Caco-2 (cell line): ENCODE data around the gene MAP7D1. TPM values are rescaled to one million over a fixed set of nuclear protein-coding genes. Genes with fewer than 3 reads are reported as not detected.

Source experiments
- BruUV-seq: library from RNA; stranded (reverse); fragments of 400-500 nt; replicated peaks from 2 replicates; lab custom pipeline; 2021; lab: Mats Ljungman, UMichigan
- CTCF ChIA-PET: fragments of 300-600 bp; sonication (Branson Sonifier 250); formaldehyde crosslinking; loops from one replicate; lab custom pipeline; 2022; ENCODE audit warnings: antibody characterized with exemption; lab: Charles Lee
- POLR2A ChIA-PET: fragments of 300-600 bp; sonication (Branson Sonifier 250); formaldehyde crosslinking; loops from one replicate; lab custom pipeline; 2022; ENCODE audit warnings: antibody characterized with exemption; lab: Charles Lee
- DNase-seq, 2 experiments: peaks; one replicate each; pipeline versions ENCODE4 v3.0.0 to v3.0.0-alpha.2; 2020 to 2022
- H3K27me3 ChIP-seq: replicated peaks from 2 replicates; pipeline ENCODE4 v1.6.0; 2011; ENCODE audit warnings: low read length; ENCODE audit not compliant: control insufficient read depth, insufficient read depth
- H3K36me3 ChIP-seq: 2 replicates; pipeline ENCODE4 v1.5.1; 2011; ENCODE audit warnings: low read length; ENCODE audit not compliant: control insufficient read depth, insufficient read depth
- H3K4me1 ChIP-seq: fragments of 250-450 bp; sonication (Bioruptor Pico); 2 replicates; pipeline ENCODE4 v1.5.1; 2020; ENCODE audit warnings: mild to moderate bottlenecking
- H3K4me3 ChIP-seq: 2 replicates; pipeline ENCODE4 v1.5.1; 2011; ENCODE audit warnings: low read depth, mild to moderate bottlenecking, control low read depth, low read length
- H3K9me3 ChIP-seq: fragments of 250-450 bp; sonication (Bioruptor Pico); 2 replicates; pipeline ENCODE4 v1.5.1; 2020; ENCODE audit warnings: mild to moderate bottlenecking, moderate library complexity
- H3K27ac Mint-ChIP-seq: one replicate; pipeline ENCODE4 v1.8.0; 2022; ENCODE audit warnings: mixed read lengths; ENCODE audit not compliant: unreplicated experiment
- H3K27me3 Mint-ChIP-seq: one replicate; pipeline ENCODE4 v1.8.0; 2022; ENCODE audit warnings: mixed read lengths; ENCODE audit not compliant: insufficient read depth, unreplicated experiment
- H3K36me3 Mint-ChIP-seq: one replicate; pipeline ENCODE4 v1.8.0; 2022; ENCODE audit warnings: mild to moderate bottlenecking, mixed read lengths; ENCODE audit not compliant: insufficient read depth, unreplicated experiment
- H3K4me1 Mint-ChIP-seq: one replicate; pipeline ENCODE4 v1.8.0; 2022; ENCODE audit warnings: low read depth, mixed read lengths; ENCODE audit not compliant: unreplicated experiment
- H3K4me3 Mint-ChIP-seq: one replicate; pipeline ENCODE4 v1.8.0; 2022; ENCODE audit warnings: mild to moderate bottlenecking, moderate library complexity, mixed read lengths; ENCODE audit not compliant: unreplicated experiment
- H3K9me3 Mint-ChIP-seq: one replicate; pipeline ENCODE4 v1.8.0; 2022; ENCODE audit warnings: mixed read lengths; ENCODE audit not compliant: unreplicated experiment
- CTCF ChIP-seq, 2 experiments: fragments of 200-600 bp in 1 of 2; IDR thresholded peaks; 1 replicate in 1 of 2; 2 replicates in 1 of 2; pipeline versions ENCODE4 v1.5.1 to v1.8.0; 2011 to 2022; ENCODE audit warnings: antibody characterized with exemption in 1 of 2, control low read depth in 1 of 2, inconsistent platforms in 1 of 2, low read depth in 1 of 2, low read length in 1 of 2, mild to moderate bottlenecking in 1 of 2, moderate library complexity in 1 of 2; ENCODE audit not compliant: insufficient read depth in 1 of 2, severe bottlenecking in 1 of 2, unreplicated experiment in 1 of 2
- intact Hi-C: fragments of 100-400 bp; cut with micrococcal nuclease; formaldehyde crosslinking; loops from one replicate; pipeline ENCODE4 v1.10.0; 2022; ENCODE audit not compliant: unreplicated experiment
- total RNA-seq: library from RNA; stranded (reverse); gene quantifications from 2 replicates; pipeline ENCODE4 v1.2.3, GENCODE V29; 2022

MAP7D1 gene
- total RNA-seq, 1 experiment from 2014 or later, result 37.7 TPM

- Histone ChIP-seq H3K9me3 (no peaks in the 10 kb centered on the region), H3K4me1 (no peaks in the 10 kb centered on the region), H3K4me3 (no peak overlapping the region), H3K36me3 (no peaks in the 10 kb centered on the region), H3K27me3 (no peaks in the 10 kb centered on the region)
- DNase-seq, result no peak
- TF ChIP-seq CTCF (IDR thresholded peaks at IDR 0.05; ENCODE audit: insufficient read depth in 1 of 2, low read depth in 1 of 2, low read length in 1 of 2, severe bottlenecking in 1 of 2, unreplicated experiment in 1 of 2), result no peak
- Mint-ChIP-seq H3K9me3 (no peaks in the 10 kb centered on the region), H3K27ac (no peak overlapping the region), H3K4me1 (no peaks in the 10 kb centered on the region), H3K36me3 (no peaks in the 10 kb centered on the region), H3K4me3 (no peak overlapping the region), H3K27me3 (no peaks in the 10 kb centered on the region)
- ChIA-PET CTCF (no interaction called here), POLR2A (no interaction called here)
- intact Hi-C loops, result no loop called here
- BruUV-seq, result no TSS peak
These were observed 51.4 kb downstream of the MAP7D1 start for GRCh38 chr1:36207339-36207738.

GRCh38 chr1:36208978-36209703, 53.2 kb downstream of the MAP7D1 start:
- BruUV-seq, result no TSS peak
- ChIA-PET POLR2A (no interaction called here), CTCF (interaction anchor here (1.1 kb wide), 1 partner anchor 15 kb away, joined by 5 read pairs; the partner anchor contains the start of gene THRAP3)
- Mint-ChIP-seq H3K4me1 (no peaks in the 10 kb centered on the region), H3K9me3 (no peaks in the 10 kb centered on the region), H3K4me3 (no peak overlapping the region), H3K36me3 (no peaks in the 10 kb centered on the region), H3K27ac (no peak overlapping the region), H3K27me3 (no peaks in the 10 kb centered on the region)
- Histone ChIP-seq H3K4me1 (no peaks in the 10 kb centered on the region), H3K9me3 (no peaks in the 10 kb centered on the region), H3K4me3 (no peak overlapping the region), H3K36me3 (no peaks in the 10 kb centered on the region), H3K27me3 (no peaks in the 10 kb centered on the region)
- TF ChIP-seq CTCF (IDR thresholded peaks at IDR 0.05; ENCODE audit: insufficient read depth in 1 of 2, low read depth in 1 of 2, low read length in 1 of 2, severe bottlenecking in 1 of 2, unreplicated experiment in 1 of 2), result no peak
- DNase-seq, result peak in 1 of 2 experiments; percentile 27
- intact Hi-C loops, result no loop called here

- H3K27me3 ChIP-seq, result no peaks in the 10 kb centered on the region
- no TSS peak for BruUV-seq
- H3K36me3 ChIP-seq, result no peaks in the 10 kb centered on the region
- no peaks in the 10 kb centered on the region for H3K4me1 ChIP-seq
- Mint-ChIP-seq H3K9me3 (no peaks in the 10 kb centered on the region), H3K27me3 (no peaks in the 10 kb centered on the region), H3K36me3 (no peaks in the 10 kb centered on the region), H3K27ac (no peak overlapping the region), H3K4me1 (no peaks in the 10 kb centered on the region), H3K4me3 (no peak overlapping the region)
- H3K4me3 ChIP-seq, result no peak overlapping the region
- intact Hi-C loops, result no loop called here
- TF ChIP-seq CTCF (IDR thresholded peaks at IDR 0.05; ENCODE audit: insufficient read depth in 1 of 2, low read depth in 1 of 2, low read length in 1 of 2, severe bottlenecking in 1 of 2, unreplicated experiment in 1 of 2), result no peak
- CTCF ChIA-PET, result interaction anchor here (1.2 kb wide), 1 partner anchor 12 kb away, joined by 3 read pairs; no protein-coding TSS in a partner anchor
- POLR2A ChIA-PET, result no interaction called here
- H3K9me3 ChIP-seq, result no peaks in the 10 kb centered on the region
- no peak for DNase-seq
These were observed 55.3 kb downstream of the MAP7D1 start for GRCh38 chr1:36211307-36211706.
